ENCODE measurements around the gene ACSL6. TPM values are rescaled to one million over a fixed set of nuclear protein-coding genes. Genes with fewer than 3 reads are reported as not detected.
A peak's percentile ranks its signal among the peaks of the same experiment; 100 is the strongest.

The ACSL6 gene
- total and polyA plus RNA-seq, 2 experiments from 2014 or later: 0.18 to 0.48 TPM

DNA sequence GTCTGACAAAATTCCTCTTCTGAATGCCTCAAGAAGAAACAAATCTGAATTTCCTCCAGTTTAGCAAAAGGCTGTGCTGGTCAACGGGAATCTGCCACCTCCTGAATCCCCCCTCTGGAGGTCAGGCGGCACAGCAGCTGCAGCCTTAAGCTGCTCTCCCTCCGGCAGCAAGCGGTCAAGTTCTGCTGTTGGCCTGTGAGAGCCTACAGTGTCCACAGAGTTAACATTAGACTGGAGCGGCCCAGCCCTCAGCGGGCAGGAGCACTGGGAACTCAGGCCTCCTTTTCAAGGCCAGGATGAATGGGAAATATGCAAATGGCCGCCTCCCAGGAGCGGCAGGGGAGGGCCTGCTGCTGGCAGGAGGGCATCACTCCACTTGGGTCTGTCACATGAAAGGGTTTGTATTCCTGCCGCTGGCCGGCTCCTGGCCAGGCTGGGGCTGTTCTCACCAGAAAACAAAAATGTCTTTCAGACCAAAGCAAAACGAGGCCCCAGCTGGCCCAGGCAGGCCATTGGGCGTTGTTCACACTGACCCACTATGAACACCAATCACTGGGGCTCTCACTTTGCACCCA lies 8.2 kb downstream of the ACSL6 start:
- DNase-seq (ENCODE audit: low read depth in 1 of 2, low spot score in 1 of 2): peak; percentile 51 to 75
- TF ChIP-seq, protein P1, sequence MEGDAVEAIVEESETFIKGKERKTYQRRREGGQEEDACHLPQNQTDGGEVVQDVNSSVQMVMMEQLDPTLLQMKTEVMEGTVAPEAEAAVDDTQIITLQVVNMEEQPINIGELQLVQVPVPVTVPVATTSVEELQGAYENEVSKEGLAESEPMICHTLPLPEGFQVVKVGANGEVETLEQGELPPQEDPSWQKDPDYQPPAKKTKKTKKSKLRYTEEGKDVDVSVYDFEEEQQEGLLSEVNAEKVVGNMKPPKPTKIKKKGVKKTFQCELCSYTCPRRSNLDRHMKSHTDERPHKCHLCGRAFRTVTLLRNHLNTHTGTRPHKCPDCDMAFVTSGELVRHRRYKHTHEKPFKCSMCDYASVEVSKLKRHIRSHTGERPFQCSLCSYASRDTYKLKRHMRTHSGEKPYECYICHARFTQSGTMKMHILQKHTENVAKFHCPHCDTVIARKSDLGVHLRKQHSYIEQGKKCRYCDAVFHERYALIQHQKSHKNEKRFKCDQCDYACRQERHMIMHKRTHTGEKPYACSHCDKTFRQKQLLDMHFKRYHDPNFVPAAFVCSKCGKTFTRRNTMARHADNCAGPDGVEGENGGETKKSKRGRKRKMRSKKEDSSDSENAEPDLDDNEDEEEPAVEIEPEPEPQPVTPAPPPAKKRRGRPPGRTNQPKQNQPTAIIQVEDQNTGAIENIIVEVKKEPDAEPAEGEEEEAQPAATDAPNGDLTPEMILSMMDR (IDR thresholded peaks at IDR 0.05; ENCODE audit: low read depth, low read length): peak; percentile 37
- peaks cover 4% of the 10 kb centered on the region for H3K27me3 ChIP-seq
- H3K27ac ChIP-seq: no peak overlapping the region
- H3K36me3 ChIP-seq: no peaks in the 10 kb centered on the region
- H3K4me3 ChIP-seq: no peak overlapping the region
- peaks cover 5% of the 10 kb centered on the region for H3K4me1 ChIP-seq (ENCODE audit: low read depth)
- H3K9me3 ChIP-seq (ENCODE audit: low read depth): no peaks in the 10 kb centered on the region

DNA sequence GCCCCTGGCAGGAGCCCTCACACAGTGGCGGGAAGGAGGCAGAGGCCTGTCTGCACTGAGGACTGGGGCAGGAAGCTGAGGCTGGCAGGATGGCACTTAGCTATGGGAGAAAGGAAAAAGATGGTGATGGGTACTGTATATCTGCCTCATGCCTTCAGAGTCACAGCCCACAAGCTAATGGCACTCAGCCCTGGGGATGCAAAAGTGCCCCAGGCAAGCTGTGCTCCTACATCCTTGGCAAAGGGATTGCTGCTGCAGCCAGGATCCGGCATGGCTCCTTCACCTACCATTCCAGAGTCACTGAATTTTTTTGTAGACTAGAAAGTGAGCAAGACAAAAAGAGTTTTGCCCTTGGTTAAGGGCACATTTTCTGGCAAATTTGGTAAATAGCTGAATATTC lies 8.7 kb downstream of the ACSL6 start:
- H3K27me3 ChIP-seq: no peaks in the 10 kb centered on the region
- TF ChIP-seq, protein P1 (IDR thresholded peaks at IDR 0.05; ENCODE audit: low read depth, low read length): no peak
- no peak overlapping the region for H3K4me3 ChIP-seq
- H3K36me3 ChIP-seq: no peaks in the 10 kb centered on the region
- no peak overlapping the region for H3K27ac ChIP-seq
- no peak for DNase-seq (ENCODE audit: low read depth in 1 of 2, low spot score in 1 of 2)
- no peaks in the 10 kb centered on the region for H3K9me3 ChIP-seq (ENCODE audit: low read depth)
- H3K4me1 ChIP-seq (ENCODE audit: low read depth): peaks cover 5% of the 10 kb centered on the region

DNA sequence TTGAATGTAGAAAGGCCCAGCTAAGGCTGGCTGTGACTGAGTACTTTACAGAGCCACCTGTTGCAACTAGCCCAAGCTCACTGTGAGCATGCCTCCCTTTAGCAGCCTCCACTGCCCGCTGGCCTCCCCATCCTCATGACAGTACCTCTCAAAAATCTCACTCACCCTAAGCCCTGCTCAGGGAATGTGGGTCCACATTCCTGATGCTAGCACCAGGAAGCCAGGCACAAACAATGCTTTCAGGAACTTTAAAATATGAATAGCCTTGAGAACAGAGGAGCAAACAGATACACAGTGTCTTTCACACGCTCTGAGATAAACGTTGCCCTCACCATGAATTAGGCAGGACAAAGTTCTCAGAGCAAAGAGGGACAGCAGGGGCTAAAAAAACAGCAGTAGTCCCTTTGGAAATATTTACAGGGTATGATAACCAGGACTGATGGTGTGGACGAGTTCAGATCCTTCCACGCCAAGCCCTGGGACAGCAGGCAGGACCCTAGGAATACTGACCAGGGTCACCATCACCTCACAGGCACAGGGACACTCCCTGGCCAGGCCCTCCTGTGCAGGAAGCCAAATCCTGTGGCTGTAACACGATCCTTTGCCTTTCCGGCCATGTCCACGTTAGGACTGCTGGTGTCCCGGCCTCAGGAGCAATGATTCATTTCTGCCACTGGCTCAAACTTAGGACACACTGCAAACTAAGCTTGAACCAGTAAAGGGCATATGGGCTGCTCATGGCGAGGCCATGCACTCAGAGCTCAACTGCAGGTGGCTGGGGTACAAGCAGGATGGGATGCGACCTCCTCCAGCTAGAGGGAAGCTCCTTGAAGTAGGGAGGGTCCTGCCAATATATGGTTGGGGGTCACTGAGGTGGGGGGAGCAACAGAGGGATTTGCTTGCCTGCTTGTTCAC lies 9.6 kb downstream of the ACSL6 start:
- TF ChIP-seq, protein P1 (IDR thresholded peaks at IDR 0.05; ENCODE audit: low read depth, low read length): no peak
- no peak overlapping the region for H3K27ac ChIP-seq
- peak; percentile 25 to 66 for DNase-seq (ENCODE audit: low read depth in 1 of 2, low spot score in 1 of 2)

DNA sequence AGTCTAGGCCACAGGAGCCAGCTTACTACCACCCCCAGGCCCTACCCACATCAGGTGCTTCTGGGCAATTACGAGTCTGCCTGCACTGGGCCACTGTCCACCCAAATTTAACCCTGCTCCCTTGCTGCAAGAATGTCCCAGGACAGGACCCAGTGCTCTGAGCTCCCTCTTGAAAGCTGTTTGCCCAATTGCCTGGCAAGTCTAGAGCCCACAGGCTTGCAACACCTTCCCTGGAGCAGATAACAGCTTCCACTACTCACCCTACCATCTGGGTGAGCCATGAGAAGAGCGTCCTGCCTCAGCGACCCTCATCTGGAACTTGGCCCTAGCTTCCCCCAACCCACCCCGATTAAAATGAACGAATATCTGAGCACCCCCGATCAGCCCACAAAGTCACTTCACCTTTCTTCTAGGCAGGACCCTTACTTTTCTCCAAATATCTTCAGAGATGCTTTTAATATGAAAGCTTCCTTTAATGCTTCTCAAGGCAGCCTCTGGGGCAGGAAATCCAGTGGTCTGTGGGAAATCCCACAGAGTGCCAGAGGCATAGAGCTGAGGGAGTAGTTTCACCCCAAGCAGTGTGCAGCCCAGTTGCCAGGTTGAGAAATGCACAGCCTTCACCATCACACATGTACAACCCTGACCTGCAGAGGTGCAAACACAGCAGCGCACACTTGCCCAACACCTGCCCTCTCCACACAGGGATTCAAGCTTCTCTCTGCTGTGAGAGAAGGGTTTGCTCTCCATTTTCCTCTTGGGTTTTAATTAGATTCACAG lies 10.6 kb downstream of the ACSL6 start:
- Histone ChIP-seq H3K36me3 (no peaks in the 10 kb centered on the region), H3K4me1 (ENCODE audit: low read depth) (peaks cover 11% of the 10 kb centered on the region), H3K27me3 (no peaks in the 10 kb centered on the region), H3K4me3 (no peak overlapping the region), H3K9me3 (ENCODE audit: low read depth) (no peaks in the 10 kb centered on the region), H3K27ac (no peak overlapping the region)
- TF ChIP-seq, protein P1 (IDR thresholded peaks at IDR 0.05; ENCODE audit: low read depth, low read length): no peak
- DNase-seq (ENCODE audit: low read depth in 1 of 2, low spot score in 1 of 2): no peak

More for the DNA sequence above, 9.6 kb downstream of the ACSL6 start:
- no peaks in the 10 kb centered on the region for H3K36me3 ChIP-seq
- H3K9me3 ChIP-seq (ENCODE audit: low read depth): no peaks in the 10 kb centered on the region
- H3K4me1 ChIP-seq (ENCODE audit: low read depth): peaks cover 7% of the 10 kb centered on the region
- H3K4me3 ChIP-seq: no peak overlapping the region
- H3K27me3 ChIP-seq: no peaks in the 10 kb centered on the region

DNA sequence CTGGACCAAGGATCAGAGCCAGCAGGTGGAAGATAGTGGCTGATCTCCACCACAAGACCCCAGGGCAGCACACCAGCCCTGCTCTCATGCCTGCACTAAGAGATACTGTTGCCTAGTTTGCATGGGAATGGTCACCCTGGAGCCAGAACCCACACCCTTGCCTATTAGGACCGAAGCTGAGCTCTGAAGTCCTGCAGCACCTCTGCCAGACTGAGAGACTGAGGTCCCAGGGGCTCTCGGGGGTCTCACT lies 11.3 kb downstream of the ACSL6 start:
- Histone ChIP-seq H3K4me1 (ENCODE audit: low read depth) (peaks cover 11% of the 10 kb centered on the region), H3K9me3 (ENCODE audit: low read depth) (no peaks in the 10 kb centered on the region), H3K36me3 (no peaks in the 10 kb centered on the region), H3K27me3 (no peaks in the 10 kb centered on the region), H3K27ac (no peak overlapping the region), H3K4me3 (no peak overlapping the region)
- DNase-seq (ENCODE audit: low read depth in 1 of 2, low spot score in 1 of 2): no peak
- TF ChIP-seq, protein P1 (IDR thresholded peaks at IDR 0.05; ENCODE audit: low read depth, low read length): no peak

Data from cardiac muscle cell (in vitro differentiated cells and primary cell).